Nephron progenitor cell (in vitro differentiated cells): ENCODE data around the gene KCNIP1.

Experiments
- DNase-seq: peaks from one replicate; pipeline ENCODE4 v3.0.0; 2021
- H3K27ac Mint-ChIP-seq: 2 replicates; pipeline ENCODE4 v1.8.0; 2021; ENCODE audit warnings: mild to moderate bottlenecking, moderate library complexity, mixed read lengths
- H3K27me3 Mint-ChIP-seq: 2 replicates; pipeline ENCODE4 v1.8.0; 2021; ENCODE audit warnings: mild to moderate bottlenecking, low read depth, mixed read lengths; ENCODE audit not compliant: poor library complexity
- H3K36me3 Mint-ChIP-seq: 2 replicates; pipeline ENCODE4 v1.8.0; 2021; ENCODE audit warnings: low read depth, mixed read lengths
- H3K4me1 Mint-ChIP-seq: 2 replicates; pipeline ENCODE4 v1.8.0; 2021; ENCODE audit warnings: mixed read lengths
- H3K4me3 Mint-ChIP-seq: 2 replicates; pipeline ENCODE4 v1.8.0; 2021; ENCODE audit warnings: mild to moderate bottlenecking, moderate library complexity, mixed read lengths
- H3K9me3 Mint-ChIP-seq: 2 replicates; pipeline ENCODE4 v1.8.0; 2021; ENCODE audit warnings: mild to moderate bottlenecking, moderate library complexity, mixed read lengths
- CTCF ChIP-seq: fragments of 200-600 bp; sonication (generic); IDR thresholded peaks from 2 replicates; pipeline ENCODE4 v1.5.0; 2021; ENCODE audit warnings: antibody characterized with exemption

Gene KCNIP1

GRCh38 chr5:170474489-170475274, 29.1 kb upstream of the KCNIP1 start:
- no peak for DNase-seq
- H3K27me3 Mint-ChIP-seq: peaks cover 22% of the 10 kb centered on the region
- no peak overlapping the region for H3K4me3 Mint-ChIP-seq
- H3K4me1 Mint-ChIP-seq: peaks cover 28% of the 10 kb centered on the region
- TF ChIP-seq CTCF: no peak
- no peaks in the 10 kb centered on the region for H3K36me3 Mint-ChIP-seq
- H3K27ac Mint-ChIP-seq: no peak overlapping the region
- no peaks in the 10 kb centered on the region for H3K9me3 Mint-ChIP-seq

DNA sequence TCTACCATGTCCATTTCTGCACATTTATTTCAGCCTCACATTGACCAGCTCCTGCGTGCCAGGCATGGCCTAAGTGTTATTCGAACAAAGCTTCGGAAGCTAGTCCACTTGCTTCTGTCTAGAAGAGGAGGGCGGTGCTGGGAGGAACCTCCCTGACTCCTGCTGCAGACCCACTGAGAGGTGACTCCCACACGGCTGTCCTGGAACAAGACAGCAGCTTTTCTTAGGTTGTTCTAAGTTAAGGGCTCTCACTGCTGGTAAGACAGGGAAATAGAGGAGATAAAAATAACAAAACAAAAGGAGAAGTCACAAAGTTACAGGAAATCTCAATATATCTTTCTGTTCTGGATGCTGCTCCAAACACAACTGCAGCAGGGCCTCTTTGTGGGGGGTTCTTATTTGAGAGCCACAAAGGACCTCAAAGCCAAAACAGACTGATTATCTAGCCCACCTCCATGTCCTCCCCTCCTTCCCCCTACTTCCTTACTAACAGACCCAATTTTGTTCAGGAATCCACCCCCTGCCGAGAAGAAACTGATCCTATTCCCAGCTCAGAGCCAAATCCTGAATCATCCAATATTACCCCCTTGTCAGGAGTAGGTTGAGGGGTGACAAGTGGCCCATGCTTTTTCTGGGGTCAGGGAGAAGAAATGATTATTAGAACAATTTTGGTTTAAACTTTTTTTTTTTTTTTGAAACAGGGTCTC, 28.4 kb upstream of the KCNIP1 start:
- peak overlapping the region; percentile 16 for H3K27ac Mint-ChIP-seq
- TF ChIP-seq CTCF: no peak
- peaks cover 36% of the 10 kb centered on the region for H3K4me1 Mint-ChIP-seq
- H3K27me3 Mint-ChIP-seq: peaks cover 25% of the 10 kb centered on the region
- H3K9me3 Mint-ChIP-seq: no peaks in the 10 kb centered on the region
- DNase-seq: no peak
- H3K36me3 Mint-ChIP-seq: no peaks in the 10 kb centered on the region
- H3K4me3 Mint-ChIP-seq: no peak overlapping the region

DNA sequence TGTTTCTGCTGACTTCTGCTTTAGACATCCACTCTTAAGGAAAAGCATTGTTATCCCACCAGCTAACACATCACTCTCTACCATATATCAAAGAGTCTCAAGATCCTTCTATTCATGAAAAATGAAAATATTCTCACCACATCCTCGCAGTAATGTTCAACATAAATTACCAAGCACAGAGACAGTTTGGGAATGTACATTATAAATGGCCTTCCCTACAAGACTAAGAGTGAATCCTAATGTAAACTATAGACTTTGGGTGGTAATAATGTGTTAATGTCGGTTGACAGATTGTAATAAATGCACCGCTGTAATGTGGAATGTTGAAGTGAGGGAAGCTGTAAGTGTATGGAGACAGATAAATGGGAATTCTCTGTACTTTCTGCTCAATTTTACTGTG, 27.1 kb upstream of the KCNIP1 start:
- H3K9me3 Mint-ChIP-seq: no peaks in the 10 kb centered on the region
- no peaks in the 10 kb centered on the region for H3K36me3 Mint-ChIP-seq
- peaks cover 25% of the 10 kb centered on the region for H3K27me3 Mint-ChIP-seq
- no peak overlapping the region for H3K4me3 Mint-ChIP-seq
- no peak for DNase-seq
- peak overlapping the region; percentile 40 for H3K27ac Mint-ChIP-seq
- TF ChIP-seq CTCF: no peak
- peaks cover 35% of the 10 kb centered on the region for H3K4me1 Mint-ChIP-seq

DNA sequence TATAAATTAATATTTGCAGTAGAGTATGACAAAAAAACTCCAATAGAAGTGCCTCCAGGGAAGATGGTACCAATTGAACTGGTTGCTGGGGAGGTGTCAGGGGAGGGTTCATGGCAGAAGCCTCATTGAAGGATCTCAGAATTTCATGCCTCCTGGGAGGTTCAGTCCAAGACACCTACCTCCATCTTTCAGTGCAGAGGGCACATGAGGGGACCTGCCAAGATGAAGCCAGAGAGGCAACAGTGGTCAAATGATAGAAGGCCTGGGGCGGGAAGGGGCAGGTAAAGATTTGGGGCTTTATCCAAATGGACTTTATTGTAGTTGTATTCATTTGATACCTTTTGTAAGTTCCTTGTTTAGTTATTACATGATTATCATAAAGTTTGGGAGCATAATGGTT, 25.9 kb upstream of the KCNIP1 start:
- H3K27me3 Mint-ChIP-seq: peaks cover 25% of the 10 kb centered on the region
- no peak for TF ChIP-seq CTCF
- H3K9me3 Mint-ChIP-seq: no peaks in the 10 kb centered on the region
- H3K4me3 Mint-ChIP-seq: no peak overlapping the region
- DNase-seq: no peak
- H3K27ac Mint-ChIP-seq: no peak overlapping the region
- peaks cover 32% of the 10 kb centered on the region for H3K4me1 Mint-ChIP-seq
- H3K36me3 Mint-ChIP-seq: no peaks in the 10 kb centered on the region

- Mint-ChIP-seq H3K9me3 (no peaks in the 10 kb centered on the region), H3K27me3 (peaks cover 25% of the 10 kb centered on the region), H3K4me3 (no peak overlapping the region), H3K27ac (no peak overlapping the region), H3K36me3 (no peaks in the 10 kb centered on the region), H3K4me1 (peaks cover 32% of the 10 kb centered on the region)
- DNase-seq: no peak
- no peak for TF ChIP-seq CTCF
Observed at GRCh38 chr5:170478306-170478705, 25.5 kb upstream of the KCNIP1 start.

DNA sequence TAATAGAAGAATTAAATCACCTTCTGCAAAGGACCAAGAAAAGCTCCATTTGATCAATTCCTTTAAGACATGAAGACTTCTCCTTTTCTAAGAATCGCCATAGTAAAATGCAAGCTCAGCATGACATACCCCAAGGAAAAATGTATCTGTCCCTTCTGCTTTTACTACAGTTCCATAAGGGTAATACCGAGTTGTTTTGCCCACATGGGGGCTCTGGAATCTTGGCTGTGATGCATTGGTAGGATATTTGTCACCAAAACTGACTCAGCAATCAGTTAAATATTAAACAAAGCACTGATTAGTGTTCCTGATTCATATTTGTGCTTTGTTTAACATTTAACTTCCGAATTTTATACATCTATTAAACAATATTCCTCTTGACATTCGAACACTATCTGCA, 24.3 kb upstream of the KCNIP1 start:
- H3K27me3 Mint-ChIP-seq: peaks cover 27% of the 10 kb centered on the region
- H3K27ac Mint-ChIP-seq: no peak overlapping the region
- no peak for DNase-seq
- no peaks in the 10 kb centered on the region for H3K36me3 Mint-ChIP-seq
- TF ChIP-seq CTCF: no peak
- H3K9me3 Mint-ChIP-seq: no peaks in the 10 kb centered on the region
- peaks cover 43% of the 10 kb centered on the region for H3K4me1 Mint-ChIP-seq
- H3K4me3 Mint-ChIP-seq: no peak overlapping the region
